Calu3 (cell line): Measurements from ENCODE around the gene IRX2. TPM values are rescaled to one million over a fixed set of nuclear protein-coding genes. Genes with fewer than 3 reads are reported as not detected.

ENCODE experiments used
- BruUV-seq: library from RNA; stranded (reverse); fragments of 400-500 nt; replicated peaks from 2 replicates; lab custom pipeline; 2021; lab: Mats Ljungman, UMichigan
- CTCF ChIA-PET: fragments of 300-600 bp; sonication (Branson Sonifier 250); formaldehyde crosslinking; loops from one replicate; lab custom pipeline; 2022; ENCODE audit warnings: antibody characterized with exemption; lab: Charles Lee
- DNase-seq: peaks from one replicate; pipeline ENCODE4 v3.0.0; 2022
- H3K27ac Mint-ChIP-seq: one replicate; pipeline ENCODE4 v1.8.0; 2022; ENCODE audit warnings: mixed read lengths; ENCODE audit not compliant: unreplicated experiment
- H3K27me3 Mint-ChIP-seq: one replicate; pipeline ENCODE4 v1.8.0; 2022; ENCODE audit warnings: mixed read lengths; ENCODE audit not compliant: unreplicated experiment
- H3K36me3 Mint-ChIP-seq: one replicate; pipeline ENCODE4 v1.8.0; 2022; ENCODE audit warnings: mild to moderate bottlenecking, moderate library complexity, mixed read lengths; ENCODE audit not compliant: insufficient read depth, unreplicated experiment
- H3K4me1 Mint-ChIP-seq: one replicate; pipeline ENCODE4 v1.8.0; 2022; ENCODE audit warnings: mild to moderate bottlenecking, low read depth, mixed read lengths; ENCODE audit not compliant: unreplicated experiment
- H3K4me3 Mint-ChIP-seq: one replicate; pipeline ENCODE4 v1.8.0; 2022; ENCODE audit warnings: mild to moderate bottlenecking, low read depth, moderate library complexity, mixed read lengths; ENCODE audit not compliant: unreplicated experiment
- H3K9me3 Mint-ChIP-seq: one replicate; pipeline ENCODE4 v1.8.0; 2022; ENCODE audit warnings: low read depth, mixed read lengths; ENCODE audit not compliant: unreplicated experiment
- intact Hi-C: fragments of 100-400 bp; cut with micrococcal nuclease; formaldehyde crosslinking; loops from one replicate; pipeline ENCODE4 v1.10.0; 2022; ENCODE audit not compliant: unreplicated experiment
- total RNA-seq: library from RNA; stranded (reverse); gene quantifications from 2 replicates; pipeline ENCODE4 v1.2.3, GENCODE V29; 2022
- TF ChIP-seq, protein P1 (sequence below): fragments of 200-600 bp; IDR thresholded peaks from one replicate; pipeline ENCODE4 v1.8.0; 2022; ENCODE audit warnings: antibody characterized with exemption; ENCODE audit not compliant: unreplicated experiment

The IRX2 gene
- total RNA-seq, 1 experiment from 2014 or later = not detected

GRCh38 chr5:2710910-2711309, 40.6 kb downstream of the IRX2 start:
- H3K9me3 Mint-ChIP-seq = peaks cover 8% of the 10 kb centered on the region
- TF ChIP-seq, protein P1, sequence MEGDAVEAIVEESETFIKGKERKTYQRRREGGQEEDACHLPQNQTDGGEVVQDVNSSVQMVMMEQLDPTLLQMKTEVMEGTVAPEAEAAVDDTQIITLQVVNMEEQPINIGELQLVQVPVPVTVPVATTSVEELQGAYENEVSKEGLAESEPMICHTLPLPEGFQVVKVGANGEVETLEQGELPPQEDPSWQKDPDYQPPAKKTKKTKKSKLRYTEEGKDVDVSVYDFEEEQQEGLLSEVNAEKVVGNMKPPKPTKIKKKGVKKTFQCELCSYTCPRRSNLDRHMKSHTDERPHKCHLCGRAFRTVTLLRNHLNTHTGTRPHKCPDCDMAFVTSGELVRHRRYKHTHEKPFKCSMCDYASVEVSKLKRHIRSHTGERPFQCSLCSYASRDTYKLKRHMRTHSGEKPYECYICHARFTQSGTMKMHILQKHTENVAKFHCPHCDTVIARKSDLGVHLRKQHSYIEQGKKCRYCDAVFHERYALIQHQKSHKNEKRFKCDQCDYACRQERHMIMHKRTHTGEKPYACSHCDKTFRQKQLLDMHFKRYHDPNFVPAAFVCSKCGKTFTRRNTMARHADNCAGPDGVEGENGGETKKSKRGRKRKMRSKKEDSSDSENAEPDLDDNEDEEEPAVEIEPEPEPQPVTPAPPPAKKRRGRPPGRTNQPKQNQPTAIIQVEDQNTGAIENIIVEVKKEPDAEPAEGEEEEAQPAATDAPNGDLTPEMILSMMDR = no peak
- no peak overlapping the region for H3K4me3 Mint-ChIP-seq
- no peaks in the 10 kb centered on the region for H3K4me1 Mint-ChIP-seq
- CTCF ChIA-PET = no interaction called here
- no peak overlapping the region for H3K27ac Mint-ChIP-seq
- intact Hi-C loops = no loop called here
- H3K27me3 Mint-ChIP-seq = no peaks in the 10 kb centered on the region
- DNase-seq = no peak
- no TSS peak for BruUV-seq
- no peaks in the 10 kb centered on the region for H3K36me3 Mint-ChIP-seq

DNA sequence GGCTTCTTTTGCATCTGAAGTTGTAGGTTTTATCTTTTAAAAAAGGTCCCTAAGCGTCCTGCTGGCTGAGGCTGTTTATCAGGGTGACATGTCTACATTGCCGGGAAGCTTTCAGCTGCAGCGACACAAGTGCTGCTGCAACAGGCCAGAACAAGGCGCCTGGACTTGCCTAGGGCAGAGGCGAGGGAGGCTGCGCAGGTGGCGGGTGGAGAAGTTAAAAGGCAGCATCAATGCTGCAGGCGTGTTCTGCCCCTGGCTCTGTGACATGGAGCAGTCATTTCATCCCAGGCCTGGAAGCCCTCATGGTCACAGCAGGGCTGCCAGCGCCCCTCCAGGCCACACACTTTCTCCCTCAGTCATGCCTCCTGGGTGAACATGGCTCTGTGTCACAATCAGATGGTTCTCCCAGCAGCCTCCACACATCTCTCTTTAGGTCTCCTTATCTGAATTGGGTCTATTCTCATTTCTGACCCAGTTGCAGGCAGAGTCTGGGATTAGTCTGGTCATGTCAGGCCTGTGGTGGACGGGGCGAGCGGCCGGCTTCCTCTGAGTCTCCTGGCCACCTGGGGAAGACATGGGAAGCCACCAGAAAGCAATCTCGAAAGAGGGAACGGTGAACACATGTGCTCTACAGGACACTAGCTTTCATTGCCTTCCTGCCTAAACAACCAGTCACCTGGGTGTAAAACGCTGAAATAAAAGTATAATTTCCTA, 41.3 kb downstream of the IRX2 start:
- no peaks in the 10 kb centered on the region for H3K27me3 Mint-ChIP-seq

GRCh38 chr5:2708751-2709150, 42.7 kb downstream of the IRX2 start:
- DNase-seq = no peak
- Mint-ChIP-seq H3K4me3 (no peak overlapping the region), H3K27ac (no peak overlapping the region), H3K36me3 (no peaks in the 10 kb centered on the region), H3K9me3 (peaks cover 12% of the 10 kb centered on the region), H3K27me3 (no peaks in the 10 kb centered on the region), H3K4me1 (no peaks in the 10 kb centered on the region)
- BruUV-seq = no TSS peak
- TF ChIP-seq, protein P1 = no peak
- intact Hi-C loops = no loop called here
- CTCF ChIA-PET = no interaction called here

More for the DNA sequence above, 41.3 kb downstream of the IRX2 start:
- intact Hi-C loops = no loop called here
- H3K9me3 Mint-ChIP-seq = peaks cover 8% of the 10 kb centered on the region
- no peak for DNase-seq
- H3K4me3 Mint-ChIP-seq = no peak overlapping the region
- TF ChIP-seq, protein P1 = no peak
- no peaks in the 10 kb centered on the region for H3K36me3 Mint-ChIP-seq
- BruUV-seq = no TSS peak
- H3K4me1 Mint-ChIP-seq = no peaks in the 10 kb centered on the region
- H3K27ac Mint-ChIP-seq = no peak overlapping the region
- CTCF ChIA-PET = no interaction called here

DNA sequence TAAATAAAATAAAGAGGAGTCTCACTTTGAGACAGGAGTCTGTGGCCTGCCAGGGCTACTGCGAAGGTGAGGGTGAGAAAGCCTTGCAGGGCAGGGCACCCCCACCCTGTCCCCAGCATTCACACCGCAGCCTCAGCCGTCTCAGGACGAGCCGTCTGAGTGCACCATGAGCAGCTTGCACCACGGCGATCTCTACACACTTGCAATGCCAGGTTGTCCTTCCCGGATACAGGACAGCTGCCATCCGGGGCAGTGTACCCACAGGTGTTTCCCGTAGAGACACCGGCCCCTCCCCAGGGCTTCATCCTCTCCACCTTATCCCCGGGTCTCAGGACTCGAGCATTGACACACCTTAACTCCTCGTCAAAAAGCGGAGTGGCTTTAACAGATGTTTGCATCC, 43.3 kb downstream of the IRX2 start:
- H3K36me3 Mint-ChIP-seq = no peaks in the 10 kb centered on the region
- no peak for DNase-seq
- CTCF ChIA-PET = no interaction called here
- TF ChIP-seq, protein P1 = no peak
- no peaks in the 10 kb centered on the region for H3K4me1 Mint-ChIP-seq
- H3K27me3 Mint-ChIP-seq = no peaks in the 10 kb centered on the region
- no peak overlapping the region for H3K4me3 Mint-ChIP-seq
- H3K27ac Mint-ChIP-seq = no peak overlapping the region
- H3K9me3 Mint-ChIP-seq = peaks cover 12% of the 10 kb centered on the region
- intact Hi-C loops = no loop called here
- no TSS peak for BruUV-seq
